ENCODE measurements around the gene SCRG1.

- TF ChIP-seq CTCF (IDR thresholded peaks at IDR 0.05; ENCODE audit: low read depth, low read length) (no peak), POLR2A (IDR thresholded peaks at IDR 0.05; ENCODE audit: extremely low read depth, insufficient read length) (no peak), MAX (IDR thresholded peaks at IDR 0.05; ENCODE audit: low read depth, low read length) (no peak), MYC (IDR thresholded peaks at IDR 0.05; ENCODE audit: low read depth, low read length) (no peak)
Measured at GRCh38 chr4:173357939-173358338, 41.0 kb downstream of the SCRG1 start.

Measured in NB4 (cell line).